HCT116 (cell line): ENCODE results near the gene STPG1. TPM values are rescaled to one million over a fixed set of nuclear protein-coding genes. Genes with fewer than 3 reads are reported as not detected.

Experiments used
- ATAC-seq: fragments of 200-7000 bp; cut with Tn5 transposase; 2 replicates; pipeline ENCODE4 v1.9.1; 2020; ENCODE audit warnings: mild to moderate bottlenecking, moderate library complexity
- BruUV-seq: library from RNA; stranded (reverse); fragments of 400-500 nt; replicated peaks from 2 replicates; lab custom pipeline; 2021; lab: Mats Ljungman, UMichigan
- CTCF ChIA-PET: fragments of 300-600 bp; sonication (Branson Sonifier 250); formaldehyde crosslinking; loops from one replicate; lab custom pipeline; 2021; ENCODE audit warnings: antibody characterized with exemption; lab: Charles Lee
- POLR2A ChIA-PET: fragments of 300-600, 350-600 bp; sonication (Branson Sonifier 250); formaldehyde crosslinking; loops from one replicate; lab custom pipeline; 2021; ENCODE audit warnings: antibody characterized with exemption; lab: Charles Lee
- RAD21 ChIA-PET, 2 experiments: fragments of 300-600 bp; sonication (Branson Sonifier 250); formaldehyde crosslinking; loops; one replicate each; lab custom pipeline; 2023; ENCODE audit warnings: low total read pairs in 2 of 2; ENCODE audit not compliant: uncharacterized antibody in 2 of 2, unreplicated experiment in 2 of 2, low non-redundant PET in 1 of 2; lab: Charles Lee
- DNase-seq: peaks from one replicate; pipeline ENCODE4 v3.0.0-alpha.2; 2010; ENCODE audit warnings: low read depth, low spot score
- H2AFZ ChIP-seq: fragments of 200-600 bp; shearing (Covaris generic), sonication (generic); 2 replicates; pipeline ENCODE4 v1.6.1; 2017; ENCODE audit warnings: low read depth, mixed run types, mixed read lengths, antibody characterized with exemption, low read length; ENCODE audit not compliant: poor library complexity, severe bottlenecking
- H3K27ac ChIP-seq: 2 replicates; pipeline ENCODE4 v1.5.1; 2012; ENCODE audit warnings: low read depth, low read length
- H3K27me3 ChIP-seq: fragments of 200-600 bp; sonication (generic); 2 replicates; pipeline ENCODE4 v1.6.1; 2016; ENCODE audit warnings: mixed run types, low read length, mixed read lengths; ENCODE audit not compliant: insufficient read depth
- H3K36me3 ChIP-seq, 2 experiments: fragments of 200-500 bp in 1 of 2; fragments of 200-600 bp in 1 of 2; sonication (Bioruptor generic) in 1 of 2; sonication (generic) in 1 of 2; 2 replicates each; pipeline versions ENCODE4 v1.5.1 to v1.6.1; 2014 to 2016; ENCODE audit warnings: low read length in 2 of 2, inconsistent platforms in 1 of 2, mixed read lengths in 1 of 2, mixed run types in 1 of 2; ENCODE audit not compliant: insufficient read depth in 2 of 2, control insufficient read depth in 1 of 2
- H3K4me1 ChIP-seq, 2 experiments: fragments of 200-600 bp in 1 of 2; sonication (generic) in 1 of 2; 2 replicates each; pipeline versions ENCODE4 v1.5.1 to v1.6.1; 2012 to 2017; ENCODE audit warnings: low read length in 2 of 2, inconsistent platforms in 1 of 2, mild to moderate bottlenecking in 1 of 2, mixed read lengths in 1 of 2, mixed run types in 1 of 2, moderate library complexity in 1 of 2; ENCODE audit not compliant: insufficient read depth in 2 of 2, control insufficient read depth in 1 of 2
- H3K4me2 ChIP-seq: fragments of 200-600 bp; sonication (generic); 2 replicates; pipeline ENCODE4 v1.6.1; 2017; ENCODE audit warnings: mixed run types, low read length, mixed read lengths
- H3K4me3 ChIP-seq, 2 experiments: fragments of 200-600 bp in 1 of 2; sonication (generic) in 1 of 2; replicated peaks in 1 of 2; 2 replicates each; pipeline ENCODE4 v1.5.1; 2011 to 2016; ENCODE audit warnings: low read length in 2 of 2, control low read depth in 1 of 2, low read depth in 1 of 2, mild to moderate bottlenecking in 1 of 2, mixed read lengths in 1 of 2, mixed run types in 1 of 2
- H3K79me2 ChIP-seq: fragments of 200-600 bp; sonication (generic); 2 replicates; pipeline ENCODE4 v1.6.1; 2017; ENCODE audit warnings: mild to moderate bottlenecking, mixed run types, low read length, moderate library complexity, mixed read lengths; ENCODE audit not compliant: insufficient read depth
- H3K9ac ChIP-seq: fragments of 200-600 bp; sonication (generic); 2 replicates; pipeline ENCODE4 v1.6.1; 2016; ENCODE audit warnings: low read length, mixed read lengths
- H3K9me2 ChIP-seq: fragments of 200-600 bp; sonication (generic), shearing (Covaris generic); 2 replicates; pipeline ENCODE4 v1.6.1; 2017; ENCODE audit warnings: mixed run types, mild to moderate bottlenecking, moderate library complexity; ENCODE audit not compliant: insufficient read depth
- H3K9me3 ChIP-seq, 2 experiments: fragments of 200-500 bp in 1 of 2; fragments of 200-600 bp in 1 of 2; sonication (Bioruptor generic) in 1 of 2; sonication (generic) in 1 of 2; 2 replicates each; pipeline ENCODE4 v1.6.1; 2014 to 2017; ENCODE audit warnings: low read length in 2 of 2, mixed read lengths in 2 of 2, inconsistent platforms in 1 of 2, low read depth in 1 of 2, mild to moderate bottlenecking in 1 of 2, mixed run types in 1 of 2, moderate library complexity in 1 of 2; ENCODE audit not compliant: control insufficient read depth in 1 of 2, insufficient read depth in 1 of 2
- H4K20me1 ChIP-seq: fragments of 200-600 bp; sonication (generic), shearing (Covaris generic); 2 replicates; pipeline ENCODE4 v1.6.1; 2017; ENCODE audit warnings: mixed run types, mild to moderate bottlenecking, moderate library complexity; ENCODE audit not compliant: insufficient read depth
- CBX3 ChIP-seq: IDR thresholded peaks from 2 replicates; pipeline ENCODE4 v1.6.1; 2012; ENCODE audit warnings: low read depth
- CEBPB ChIP-seq: IDR thresholded peaks from 2 replicates; pipeline ENCODE4 v1.6.1; 2012; ENCODE audit warnings: low read depth
- EGR1 ChIP-seq: IDR thresholded peaks from 2 replicates; pipeline ENCODE4 v1.6.1; 2012; ENCODE audit warnings: low read depth
- ELF1 ChIP-seq: IDR thresholded peaks from 2 replicates; pipeline ENCODE4 v1.6.1; 2012; ENCODE audit warnings: low read depth, borderline replicate concordance
- EZH2 ChIP-seq: fragments of 200-600 bp; sonication (generic); IDR thresholded peaks from 2 replicates; pipeline ENCODE4 v1.6.1; 2017; ENCODE audit warnings: antibody characterized with exemption, mixed run types
- EZH2phosphoT487 ChIP-seq: fragments of 200-600 bp; IDR thresholded peaks from 2 replicates; pipeline ENCODE4 v1.6.1; 2018; ENCODE audit warnings: antibody characterized with exemption, borderline replicate concordance
- FOSL1 ChIP-seq: IDR thresholded peaks from 2 replicates; pipeline ENCODE4 v1.6.1; 2012; ENCODE audit warnings: low read depth
- POLR2A ChIP-seq: IDR thresholded peaks from 2 replicates; pipeline ENCODE4 v1.7.0; 2011; ENCODE audit warnings: borderline replicate concordance; ENCODE audit not compliant: insufficient read depth, insufficient read length; ENCODE audit errors: extremely low read depth
- POLR2AphosphoS5 ChIP-seq: IDR thresholded peaks from 2 replicates; pipeline ENCODE4 v1.6.1; 2011; ENCODE audit warnings: mild to moderate bottlenecking, low read depth, low read length, moderate library complexity
- REST ChIP-seq: IDR thresholded peaks from 2 replicates; pipeline ENCODE4 v1.6.1; 2012; ENCODE audit warnings: low read depth
- SIN3A ChIP-seq: IDR thresholded peaks from 2 replicates; pipeline ENCODE4 v1.6.1; 2012; ENCODE audit warnings: low read depth
- SP1 ChIP-seq: IDR thresholded peaks from 2 replicates; pipeline ENCODE4 v1.6.1; 2012; ENCODE audit warnings: low read depth
- SRF ChIP-seq: IDR thresholded peaks from 2 replicates; pipeline ENCODE4 v1.6.1; 2012; ENCODE audit warnings: low read depth
- TCF7L2 ChIP-seq: IDR thresholded peaks from 2 replicates; pipeline ENCODE4 v1.7.0; 2011; ENCODE audit warnings: borderline replicate concordance, inconsistent platforms; ENCODE audit not compliant: insufficient read depth, insufficient read length; ENCODE audit errors: extremely low read depth
- ZFX ChIP-seq: fragments of 450-650 bp; IDR thresholded peaks from 2 replicates; pipeline ENCODE4 v1.6.1; 2017
- ZNF274 ChIP-seq: fragments of 200-500 bp; sonication (Bioruptor generic); IDR thresholded peaks from 2 replicates; pipeline ENCODE4 v1.6.1; 2014; ENCODE audit warnings: mild to moderate bottlenecking, low read depth, low read length, inconsistent platforms
- intact Hi-C: fragments of 100-400 bp; cut with micrococcal nuclease; formaldehyde crosslinking; loops from 2 replicates; pipeline ENCODE4 v1.10.0; 2022
- total RNA-seq: library from RNA; stranded (reverse); gene quantifications from one replicate; pipeline ENCODE4 v1.2.1, GENCODE V29; 2021; ENCODE audit not compliant: unreplicated experiment
- TF ChIP-seq, protein P1 (sequence below): IDR thresholded peaks from 2 replicates; pipeline ENCODE4 v1.6.1; 2012
- TF ChIP-seq, protein P2 (sequence below): IDR thresholded peaks from 2 replicates; pipeline ENCODE4 v1.6.1; 2012
- TF ChIP-seq, protein P3 (sequence below), 3 experiments: fragments of 200-600 bp in 1 of 3; sonication (generic) in 1 of 3; IDR thresholded peaks in 2 of 3; conservative IDR thresholded peaks in 1 of 3; 2 replicates each; pipeline ENCODE4 v1.5.1; 2012 to 2017; ENCODE audit warnings: low read depth in 2 of 3, low read length in 2 of 3, antibody characterized with exemption in 1 of 3, borderline replicate concordance in 1 of 3, control low read depth in 1 of 3, mild to moderate bottlenecking in 1 of 3, mixed read lengths in 1 of 3, mixed run types in 1 of 3, moderate library complexity in 1 of 3; ENCODE audit not compliant: insufficient read depth in 1 of 3
- TF ChIP-seq, protein P4 (sequence below): IDR thresholded peaks from 2 replicates; pipeline ENCODE4 v1.6.1; 2011; ENCODE audit warnings: mild to moderate bottlenecking, low read length, moderate library complexity; ENCODE audit not compliant: insufficient replicate concordance; ENCODE audit errors: extremely low read depth

The STPG1 gene
- total RNA-seq, 1 experiment from 2014 or later: 13.4 TPM

DNA sequence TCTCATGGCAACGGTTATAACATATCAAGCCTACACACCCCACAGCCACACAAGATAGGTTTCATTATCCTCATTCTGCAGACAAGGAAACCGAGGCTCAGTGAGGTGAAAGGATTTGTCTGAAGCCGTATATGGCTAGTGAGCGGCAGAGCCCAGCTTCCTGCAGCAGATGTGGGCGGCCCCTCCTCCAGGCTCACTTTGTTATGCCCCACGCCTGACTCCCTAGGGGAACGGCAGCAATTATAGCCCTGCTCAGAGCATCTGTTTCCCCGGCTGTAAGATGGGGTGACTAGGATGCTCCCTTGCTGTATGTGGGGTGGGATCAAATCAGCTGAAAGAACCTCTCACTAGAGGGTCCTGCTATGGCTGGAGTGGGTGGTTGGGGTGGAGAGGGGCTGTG, 72.3 kb downstream of the STPG1 start:
- POLR2A ChIA-PET: no interaction called here
- peaks cover 20% of the 10 kb centered on the region; the same call in 1 of the 2 replicates for H3K27me3 ChIP-seq

More for the DNA sequence above, 72.3 kb downstream of the STPG1 start:
- Histone ChIP-seq H3K9ac (no peak overlapping the region), H3K79me2 (no peaks in the 10 kb centered on the region), H3K27ac (no peak overlapping the region), H3K36me3 (no peaks in the 10 kb centered on the region), H3K9me3 (no peaks in the 10 kb centered on the region), H4K20me1 (no peaks in the 10 kb centered on the region), H3K4me3 (no peak overlapping the region), H3K4me1 (no peaks in the 10 kb centered on the region), H2AFZ (no peak overlapping the region), H3K4me2 (no peak overlapping the region), H3K9me2 (no peaks in the 10 kb centered on the region)
- ATAC-seq: no peak
- TF ChIP-seq REST (no peak), TCF7L2 (no peak), CEBPB (no peak), ELF1 (no peak), ZNF274 (no peak), EGR1 (no peak), SIN3A (no peak), POLR2AphosphoS5 (no peak), CBX3 (no peak), EZH2 (no peak), SRF (no peak), FOSL1 (no peak), SP1 (no peak), ZFX (no peak), POLR2A (no peak), EZH2phosphoT487 (no peak)
- TF ChIP-seq, protein P1, sequence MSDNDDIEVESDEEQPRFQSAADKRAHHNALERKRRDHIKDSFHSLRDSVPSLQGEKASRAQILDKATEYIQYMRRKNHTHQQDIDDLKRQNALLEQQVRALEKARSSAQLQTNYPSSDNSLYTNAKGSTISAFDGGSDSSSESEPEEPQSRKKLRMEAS: no peak
- TF ChIP-seq, protein P2, sequence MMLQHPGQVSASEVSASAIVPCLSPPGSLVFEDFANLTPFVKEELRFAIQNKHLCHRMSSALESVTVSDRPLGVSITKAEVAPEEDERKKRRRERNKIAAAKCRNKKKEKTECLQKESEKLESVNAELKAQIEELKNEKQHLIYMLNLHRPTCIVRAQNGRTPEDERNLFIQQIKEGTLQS: no peak
- TF ChIP-seq, protein P3, sequence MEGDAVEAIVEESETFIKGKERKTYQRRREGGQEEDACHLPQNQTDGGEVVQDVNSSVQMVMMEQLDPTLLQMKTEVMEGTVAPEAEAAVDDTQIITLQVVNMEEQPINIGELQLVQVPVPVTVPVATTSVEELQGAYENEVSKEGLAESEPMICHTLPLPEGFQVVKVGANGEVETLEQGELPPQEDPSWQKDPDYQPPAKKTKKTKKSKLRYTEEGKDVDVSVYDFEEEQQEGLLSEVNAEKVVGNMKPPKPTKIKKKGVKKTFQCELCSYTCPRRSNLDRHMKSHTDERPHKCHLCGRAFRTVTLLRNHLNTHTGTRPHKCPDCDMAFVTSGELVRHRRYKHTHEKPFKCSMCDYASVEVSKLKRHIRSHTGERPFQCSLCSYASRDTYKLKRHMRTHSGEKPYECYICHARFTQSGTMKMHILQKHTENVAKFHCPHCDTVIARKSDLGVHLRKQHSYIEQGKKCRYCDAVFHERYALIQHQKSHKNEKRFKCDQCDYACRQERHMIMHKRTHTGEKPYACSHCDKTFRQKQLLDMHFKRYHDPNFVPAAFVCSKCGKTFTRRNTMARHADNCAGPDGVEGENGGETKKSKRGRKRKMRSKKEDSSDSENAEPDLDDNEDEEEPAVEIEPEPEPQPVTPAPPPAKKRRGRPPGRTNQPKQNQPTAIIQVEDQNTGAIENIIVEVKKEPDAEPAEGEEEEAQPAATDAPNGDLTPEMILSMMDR (IDR thresholded peaks at IDR 0.05 in 2 of 3, conservative IDR thresholded peaks at IDR 0.05 in 1 of 3; ENCODE audit: borderline replicate concordance in 1 of 3, insufficient read depth in 1 of 3, low read depth in 2 of 3, low read length in 2 of 3): no peak
- TF ChIP-seq, protein P4, sequence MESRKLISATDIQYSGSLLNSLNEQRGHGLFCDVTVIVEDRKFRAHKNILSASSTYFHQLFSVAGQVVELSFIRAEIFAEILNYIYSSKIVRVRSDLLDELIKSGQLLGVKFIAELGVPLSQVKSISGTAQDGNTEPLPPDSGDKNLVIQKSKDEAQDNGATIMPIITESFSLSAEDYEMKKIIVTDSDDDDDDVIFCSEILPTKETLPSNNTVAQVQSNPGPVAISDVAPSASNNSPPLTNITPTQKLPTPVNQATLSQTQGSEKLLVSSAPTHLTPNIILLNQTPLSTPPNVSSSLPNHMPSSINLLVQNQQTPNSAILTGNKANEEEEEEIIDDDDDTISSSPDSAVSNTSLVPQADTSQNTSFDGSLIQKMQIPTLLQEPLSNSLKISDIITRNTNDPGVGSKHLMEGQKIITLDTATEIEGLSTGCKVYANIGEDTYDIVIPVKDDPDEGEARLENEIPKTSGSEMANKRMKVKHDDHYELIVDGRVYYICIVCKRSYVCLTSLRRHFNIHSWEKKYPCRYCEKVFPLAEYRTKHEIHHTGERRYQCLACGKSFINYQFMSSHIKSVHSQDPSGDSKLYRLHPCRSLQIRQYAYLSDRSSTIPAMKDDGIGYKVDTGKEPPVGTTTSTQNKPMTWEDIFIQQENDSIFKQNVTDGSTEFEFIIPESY: no peak
- RAD21 ChIA-PET: no interaction called here
- no TSS peak for BruUV-seq
- intact Hi-C loops: no loop called here
- CTCF ChIA-PET: no interaction called here
- no peak for DNase-seq
